Measurements from ENCODE around the gene PCLO.

- TF ChIP-seq FOXJ3 (CRISPR knock-in tag; IDR thresholded peaks at IDR 0.05; ENCODE audit: borderline replicate concordance), result no peak
- no peak for TF ChIP-seq CTCF (IDR thresholded peaks at IDR 0.05)
- TF ChIP-seq TEAD4 (CRISPR knock-in tag; IDR thresholded peaks at IDR 0.05), result no peak
- TF ChIP-seq, protein P1, sequence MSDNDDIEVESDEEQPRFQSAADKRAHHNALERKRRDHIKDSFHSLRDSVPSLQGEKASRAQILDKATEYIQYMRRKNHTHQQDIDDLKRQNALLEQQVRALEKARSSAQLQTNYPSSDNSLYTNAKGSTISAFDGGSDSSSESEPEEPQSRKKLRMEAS (CRISPR knock-in tag; IDR thresholded peaks at IDR 0.05), result no peak
Measured at GRCh38 chr7:83036721-83037380, 125.8 kb downstream of the PCLO start.

All from WTC11 (cell line).